IMR-90 (cell line): ENCODE measurements around the gene MIA2. TPM values are rescaled to one million over a fixed set of nuclear protein-coding genes. Genes with fewer than 3 reads are reported as not detected.
"Not testable (repeated sequence)": the region's sequence is repeated elsewhere in the genome, so short reads cannot be mapped to it uniquely, and the experiment has no call there.

ENCODE experiments used
- ATAC-seq: fragments of 200-7000 bp; cut with Tn5 transposase; 2 replicates; pipeline ENCODE4 v1.9.1; 2020; ENCODE audit warnings: low read depth, mild to moderate bottlenecking, moderate library complexity
- BruUV-seq: library from RNA; stranded (reverse); fragments of 400-500 nt; replicated peaks from 2 replicates; lab custom pipeline; 2021; lab: Mats Ljungman, UMichigan
- CTCF ChIA-PET: fragments of 300-600 bp; formaldehyde crosslinking; extraction: SDS; loops from one replicate; lab custom pipeline; 2021; ENCODE audit warnings: antibody characterized with exemption; lab: Yijun Ruan, JAX
- POLR2A ChIA-PET: fragments of 300-600 bp; sonication (Branson Sonifier 250); formaldehyde crosslinking; loops from one replicate; lab custom pipeline; 2022; ENCODE audit warnings: antibody characterized with exemption; ENCODE audit not compliant: unreplicated experiment; lab: Charles Lee
- DNase-seq: peaks from one replicate; pipeline ENCODE4 v3.0.0; 2013
- H2AFZ ChIP-seq: replicated peaks from 2 replicates; pipeline ENCODE3; 2013; ENCODE audit warnings: low read length, mild to moderate bottlenecking; ENCODE audit not compliant: poor library complexity
- H2AK5ac ChIP-seq: 2 replicates; pipeline ENCODE4 v1.6.1; 2013; ENCODE audit warnings: low read depth, low read length, inconsistent platforms
- H2AK9ac ChIP-seq: replicated peaks from 2 replicates; pipeline ENCODE3; 2013; ENCODE audit warnings: mild to moderate bottlenecking, low read depth, low read length, moderate library complexity; ENCODE audit not compliant: poor library complexity
- H2BK120ac ChIP-seq: 2 replicates; pipeline ENCODE4 v1.6.1; 2013; ENCODE audit warnings: low read depth, low read length, inconsistent platforms
- H2BK15ac ChIP-seq: 3 replicates; pipeline ENCODE4 v1.6.1; 2013; ENCODE audit warnings: low read depth, low read length, inconsistent platforms
- H2BK20ac ChIP-seq: 2 replicates; pipeline ENCODE4 v1.6.1; 2013; ENCODE audit warnings: low read depth, mild to moderate bottlenecking, inconsistent platforms, low read length, moderate library complexity
- H2BK5ac ChIP-seq: 2 replicates; pipeline ENCODE4 v1.6.1; 2013; ENCODE audit warnings: mild to moderate bottlenecking, low read depth, low read length, inconsistent platforms; ENCODE audit not compliant: poor library complexity, severe bottlenecking
- H3K14ac ChIP-seq: replicated peaks from 2 replicates; pipeline ENCODE4 v1.6.1; 2013; ENCODE audit warnings: low read depth, low read length, inconsistent platforms
- H3K18ac ChIP-seq: 2 replicates; pipeline ENCODE4 v1.6.1; 2013; ENCODE audit warnings: low read depth, low read length, control low read depth
- H3K23ac ChIP-seq: 2 replicates; pipeline ENCODE4 v1.6.1; 2013; ENCODE audit warnings: low read depth, low read length, inconsistent platforms
- H3K27ac ChIP-seq: 2 replicates; pipeline ENCODE4 v1.5.1; 2013; ENCODE audit warnings: mild to moderate bottlenecking, control low read depth, low read length; ENCODE audit not compliant: insufficient read depth
- H3K27me3 ChIP-seq: 2 replicates; pipeline ENCODE4 v1.6.1; 2013; ENCODE audit warnings: low read length; ENCODE audit not compliant: control insufficient read depth, insufficient read depth
- H3K36me3 ChIP-seq: 2 replicates; pipeline ENCODE4 v1.6.1; 2013; ENCODE audit warnings: low read length, mixed read lengths; ENCODE audit not compliant: control insufficient read depth, insufficient read depth
- H3K4ac ChIP-seq: 2 replicates; pipeline ENCODE4 v1.6.1; 2013; ENCODE audit warnings: low read depth, low read length, inconsistent platforms
- H3K4me1 ChIP-seq: 2 replicates; pipeline ENCODE4 v1.6.1; 2013; ENCODE audit warnings: low read length, mixed read lengths; ENCODE audit not compliant: control insufficient read depth, insufficient read depth
- H3K4me2 ChIP-seq: 2 replicates; pipeline ENCODE4 v1.6.1; 2013; ENCODE audit warnings: low read depth, mild to moderate bottlenecking, control low read depth, low read length, moderate library complexity
- H3K4me3 ChIP-seq: 2 replicates; pipeline ENCODE4 v1.5.1; 2013; ENCODE audit warnings: low read depth, mild to moderate bottlenecking, control low read depth, low read length, moderate library complexity; ENCODE audit not compliant: insufficient read depth
- H3K56ac ChIP-seq: 2 replicates; pipeline ENCODE4 v1.6.1; 2013; ENCODE audit warnings: low read length, inconsistent platforms; ENCODE audit not compliant: insufficient read depth; ENCODE audit errors: extremely low read depth
- H3K79me1 ChIP-seq, 2 experiments: 2 replicates each; pipeline ENCODE4 v1.6.1; 2013; ENCODE audit warnings: low read length in 2 of 2, inconsistent platforms in 1 of 2, low read depth in 1 of 2
- H3K9ac ChIP-seq: 2 replicates; pipeline ENCODE4 v1.6.1; 2013; ENCODE audit warnings: low read depth, low read length, control low read depth
- H3K9me1 ChIP-seq: 2 replicates; pipeline ENCODE4 v1.6.1; 2013; ENCODE audit warnings: low read length, inconsistent platforms; ENCODE audit not compliant: insufficient read depth
- H3K9me3 ChIP-seq: 2 replicates; pipeline ENCODE4 v1.6.1; 2013; ENCODE audit warnings: low read length; ENCODE audit not compliant: control insufficient read depth, insufficient read depth
- H4K20me1 ChIP-seq: 2 replicates; pipeline ENCODE4 v1.6.1; 2013; ENCODE audit warnings: low read length, inconsistent platforms; ENCODE audit not compliant: insufficient read depth
- H4K5ac ChIP-seq: 2 replicates; pipeline ENCODE4 v1.6.1; 2013; ENCODE audit warnings: mild to moderate bottlenecking, low read depth, low read length, control low read depth
- H4K8ac ChIP-seq, 2 experiments: 2 replicates each; pipeline ENCODE4 v1.6.1; 2013; ENCODE audit warnings: low read depth in 2 of 2, low read length in 2 of 2, control low read depth in 1 of 2, inconsistent platforms in 1 of 2
- H4K91ac ChIP-seq: 2 replicates; pipeline ENCODE4 v1.6.1; 2013; ENCODE audit warnings: low read depth, low read length, inconsistent platforms; ENCODE audit not compliant: insufficient read depth
- BHLHE40 ChIP-seq: fragments of 150-350 bp; IDR thresholded peaks from 2 replicates; pipeline ENCODE4 v1.6.1; 2016; ENCODE audit warnings: mild to moderate bottlenecking, low read depth, low read length
- MAZ ChIP-seq: IDR thresholded peaks from 2 replicates; pipeline ENCODE4 v1.6.1; 2012; ENCODE audit warnings: low read depth, mild to moderate bottlenecking, low read length, improper control_type of control experiment, moderate library complexity, borderline replicate concordance
- SMC3 ChIP-seq: fragments of 150-350 bp; IDR thresholded peaks from 2 replicates; pipeline ENCODE4 v1.6.1; 2016; ENCODE audit warnings: low read depth, mild to moderate bottlenecking, antibody characterized with exemption, low read length, moderate library complexity
- WGBS, 2 experiments: methylation state at CpG; one replicate each; pipeline versions ENCODE4 v1.1.5 to v1.1.7; 2013; ENCODE audit warnings: missing lambda C conversion rate in 2 of 2; ENCODE audit not compliant: insufficient read length in 1 of 2; ENCODE audit errors: extremely low coverage in 2 of 2; 5-methylcytosine and 5-hydroxymethylcytosine counted together
- dilution Hi-C: fragments of 300-500 bp; cut with HindIII; formaldehyde crosslinking; loops from one replicate; pipeline ENCODE4 v1.14.3; 2018; ENCODE audit warnings: low sequenced_read_pairs; ENCODE audit not compliant: unreplicated experiment
- in situ Hi-C: fragments of 300-500 bp; cut with MboI; formaldehyde crosslinking; loops from 3 replicates; pipeline ENCODE4 v1.14.3; 2019; ENCODE audit warnings: low sequenced_read_pairs, inconsistent platforms, mixed read lengths
- intact Hi-C: fragments of 100-400 bp; cut with micrococcal nuclease; formaldehyde crosslinking; loops from 2 replicates; pipeline ENCODE4 v1.10.0; 2022
- polyA plus RNA-seq, 3 experiments: library from polyadenylated mRNA; depleted of rRNA; stranded (reverse); fragments of >200 nt; gene quantifications; 2 replicates each; pipeline ENCODE4 v1.2.3, GENCODE V29; 2012; ENCODE audit warnings: low replicate concordance in 1 of 3
- total RNA-seq: library from RNA; depleted of rRNA; stranded (reverse); fragments of >200 nt; gene quantifications from 2 replicates; pipeline ENCODE4 v1.2.3, GENCODE V29; 2012

MIA2 gene
- total and polyA plus RNA-seq, 2 of the 4 experiments (the other 2 are of a cell fraction) = 3.9 to 6.8 TPM

- intact Hi-C loops (no loop called here), dilution Hi-C loops (no loop called here), in situ Hi-C loops (no loop called here)
- ChIA-PET POLR2A (no interaction called here), CTCF (no interaction called here)
- BruUV-seq = no TSS peak
- Histone ChIP-seq H3K27me3 (no peaks in the 10 kb centered on the region; the same call in 1 of the 2 replicates), H4K20me1 (no peaks in the 10 kb centered on the region), H3K4me2 (no peak overlapping the region), H4K8ac (no peak overlapping the region), H3K79me1 (no peaks in the 10 kb centered on the region), H3K9ac (no peak overlapping the region), H2BK120ac (no peak overlapping the region), H3K56ac (no peak overlapping the region), H3K23ac (no peak overlapping the region), H3K9me3 (no peaks in the 10 kb centered on the region), H3K4me1 (no peaks in the 10 kb centered on the region), H2BK20ac (no peak overlapping the region), H2AK9ac (no peak overlapping the region), H2BK15ac (no peak overlapping the region), H3K36me3 (no peaks in the 10 kb centered on the region), H4K5ac (no peak overlapping the region), H2AFZ (no peak overlapping the region), H3K18ac (no peak overlapping the region), H2BK5ac (no peak overlapping the region), H4K91ac (no peak overlapping the region), H2AK5ac (no peak overlapping the region), H3K4me3 (no peak overlapping the region), H3K14ac (no peak overlapping the region), H3K4ac (no peak overlapping the region), H3K9me1 (no peaks in the 10 kb centered on the region), H3K27ac (no peak overlapping the region)
- TF ChIP-seq SMC3 (no peak), BHLHE40 (no peak), MAZ (no peak)
- no peak for DNase-seq
- WGBS, 2 experiments = 100% methylated on average over 1 of the region's 5 CpGs; no CpG with 5 or more reads in 1 of the 2 experiments
- no peak for ATAC-seq
Observed at GRCh38 chr14:39203659-39204606, 29.8 kb upstream of the MIA2 start.

- H3K23ac ChIP-seq, H2BK120ac ChIP-seq, H3K4me1 ChIP-seq, H2AK9ac ChIP-seq, POLR2A ChIA-PET, H4K20me1 ChIP-seq, H4K5ac ChIP-seq, H2AFZ ChIP-seq, BruUV-seq, H2BK5ac ChIP-seq, H3K18ac ChIP-seq, DNase-seq, dilution Hi-C loops, H4K8ac ChIP-seq, H2AK5ac ChIP-seq, intact Hi-C loops, CTCF ChIA-PET, H2BK20ac ChIP-seq, H3K14ac ChIP-seq, H2BK15ac ChIP-seq, ATAC-seq, H3K9ac ChIP-seq, H3K9me3 ChIP-seq, H3K4ac ChIP-seq, H3K56ac ChIP-seq, H3K27me3 ChIP-seq, H3K36me3 ChIP-seq, H3K9me1 ChIP-seq, H3K4me2 ChIP-seq, H3K4me3 ChIP-seq, H3K27ac ChIP-seq, H4K91ac ChIP-seq, H3K79me1 ChIP-seq, in situ Hi-C loops: not testable (repeated sequence)
- WGBS, 2 experiments = no CpG with 5 or more reads among the region's 2 CpGs
Observed at GRCh38 chr14:39207430-39207829, 26.3 kb upstream of the MIA2 start.
